HG02678 (cell line): ENCODE results near the gene SAMD7.
A peak's percentile ranks its signal among the peaks of the same experiment; 100 is the strongest.

Experiments
- ATAC-seq: cut with Tn5 transposase; IDR thresholded peaks from one replicate; pipeline ENCODE4 v1.9.1; 2021; ENCODE audit warnings: mild to moderate bottlenecking, moderate library complexity; ENCODE audit not compliant: unreplicated experiment

The SAMD7 gene

GRCh38 chr3:169907476-169907875 is 3.9 kb upstream of the SAMD7 start:
- no peak for ATAC-seq

- ATAC-seq: no peak
Observed at GRCh38 chr3:169907944-169908343, 3.4 kb upstream of the SAMD7 start.

GRCh38 chr3:169913323-169913722 is 2.0 kb downstream of the SAMD7 start:
- no peak for ATAC-seq

GRCh38 chr3:169914321-169914720 is 2.9 kb downstream of the SAMD7 start:
- no peak for ATAC-seq

DNA sequence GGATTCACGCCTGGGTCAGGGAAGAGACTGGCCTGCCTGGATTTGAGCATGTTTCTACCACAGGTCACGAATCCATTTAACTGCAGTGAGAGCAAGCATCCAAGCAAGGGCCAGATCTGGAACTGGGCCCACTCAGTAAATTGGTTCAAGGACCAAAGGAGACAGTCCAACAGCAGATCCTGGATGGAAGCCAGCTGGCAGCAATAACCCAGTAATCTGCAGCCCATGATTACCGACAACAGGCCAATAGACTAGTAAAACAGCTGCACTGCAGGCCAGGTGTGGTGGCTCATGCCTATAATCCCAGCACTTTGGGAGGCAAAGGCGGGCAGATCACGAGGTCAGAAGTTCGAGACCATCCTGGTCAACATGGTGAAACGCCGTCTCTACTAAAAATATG is 11.8 kb downstream of the SAMD7 start:
- no peak for ATAC-seq

DNA sequence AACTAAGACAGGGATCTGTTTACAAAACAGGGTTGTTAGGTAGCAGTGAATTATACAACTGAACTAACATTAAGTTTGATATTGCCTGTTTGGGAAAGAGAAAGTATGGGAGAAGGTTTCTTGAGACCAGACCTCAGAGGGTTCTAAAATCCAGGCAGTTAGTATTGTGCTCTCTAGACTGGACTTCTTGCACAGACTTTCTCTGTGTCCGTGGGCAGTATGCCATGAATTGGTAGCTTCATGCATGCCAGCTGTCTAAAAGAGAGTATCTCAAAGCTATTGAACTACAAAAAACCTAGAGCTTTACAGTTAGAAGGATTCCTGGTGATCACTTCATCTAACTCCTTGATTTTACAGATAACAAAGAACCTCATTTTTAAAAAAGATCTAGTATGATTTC is 12.5 kb downstream of the SAMD7 start:
- no peak for ATAC-seq

DNA sequence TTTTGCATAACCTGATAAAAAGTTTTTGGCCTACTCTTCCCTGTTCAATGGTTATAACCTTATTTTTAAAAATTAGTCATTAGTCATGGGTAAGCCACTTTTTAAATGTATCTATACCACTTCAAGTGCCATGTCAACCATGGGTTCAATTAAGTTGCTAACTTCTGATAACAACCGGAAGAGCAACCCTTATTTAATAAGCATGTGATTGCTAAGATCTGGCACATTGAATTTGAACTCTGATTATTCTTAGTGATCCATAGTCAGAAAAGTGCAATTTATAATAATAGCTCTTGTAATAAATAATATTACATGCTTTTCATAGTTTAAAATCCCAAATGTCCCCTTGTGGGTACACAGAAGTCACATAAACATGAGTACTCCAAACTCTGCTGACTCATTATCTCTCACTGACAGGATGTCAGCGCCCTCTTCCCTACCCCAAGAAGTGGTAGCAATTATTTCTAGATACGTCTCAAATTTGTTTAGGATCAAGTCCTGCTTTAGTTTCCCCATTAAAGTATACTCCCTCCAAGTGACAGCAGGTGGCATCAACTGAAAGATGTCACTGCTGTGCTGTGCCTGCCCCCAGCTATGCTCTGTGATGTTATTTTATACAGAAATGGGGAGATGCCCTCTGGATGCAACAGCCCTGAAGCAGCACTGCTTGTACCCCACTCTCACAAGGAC is 18.6 kb downstream of the SAMD7 start:
- peak; percentile 30 for ATAC-seq

GRCh38 chr3:169930843-169931242 is 19.5 kb downstream of the SAMD7 start:
- no peak for ATAC-seq

GRCh38 chr3:169931747-169932520 is 20.6 kb downstream of the SAMD7 start:
- ATAC-seq: peak; percentile 91

GRCh38 chr3:169939320-169939719 is 27.9 kb downstream of the SAMD7 start:
- ATAC-seq: no peak

GRCh38 chr3:169939751-169940150 is 28.4 kb downstream of the SAMD7 start:
- no peak for ATAC-seq

DNA sequence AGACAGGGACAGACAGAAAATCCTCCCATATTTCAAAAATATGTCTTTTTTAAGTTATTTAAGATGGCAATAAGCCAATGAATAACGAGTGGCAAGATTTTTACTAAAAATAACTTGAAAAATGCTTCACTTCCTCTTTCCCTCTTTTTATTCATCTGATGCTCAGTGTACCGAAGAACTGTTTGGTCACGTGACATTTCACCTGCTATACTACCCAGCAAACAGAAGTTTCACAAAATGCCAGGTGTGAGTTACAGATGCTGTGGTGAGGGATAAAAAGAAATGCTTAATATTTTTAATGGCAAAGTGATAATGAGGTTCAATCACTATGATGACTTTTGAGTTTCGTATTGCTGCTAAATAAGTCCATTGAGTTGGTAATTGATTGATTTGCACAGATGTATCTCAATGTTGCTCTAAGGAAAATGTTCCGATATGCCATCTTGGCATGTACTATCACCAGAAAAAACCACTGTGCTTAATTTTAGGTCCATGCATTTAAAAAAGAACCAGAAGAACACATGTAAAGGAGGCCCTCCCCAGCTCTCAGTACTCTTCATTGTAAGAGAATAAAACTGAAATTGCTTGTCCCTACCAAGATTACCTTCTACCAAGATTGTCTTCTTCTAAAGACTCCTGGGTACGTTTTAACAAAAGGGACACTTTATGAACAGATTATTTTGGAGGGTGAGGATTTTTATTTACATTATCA is 29.3 kb downstream of the SAMD7 start:
- peak; percentile 72 for ATAC-seq

GRCh38 chr3:169945313-169945712 is 33.9 kb downstream of the SAMD7 start:
- peak; percentile 85 for ATAC-seq

- ATAC-seq: no peak
Observed at GRCh38 chr3:169946336-169946735, 35.0 kb downstream of the SAMD7 start.

DNA sequence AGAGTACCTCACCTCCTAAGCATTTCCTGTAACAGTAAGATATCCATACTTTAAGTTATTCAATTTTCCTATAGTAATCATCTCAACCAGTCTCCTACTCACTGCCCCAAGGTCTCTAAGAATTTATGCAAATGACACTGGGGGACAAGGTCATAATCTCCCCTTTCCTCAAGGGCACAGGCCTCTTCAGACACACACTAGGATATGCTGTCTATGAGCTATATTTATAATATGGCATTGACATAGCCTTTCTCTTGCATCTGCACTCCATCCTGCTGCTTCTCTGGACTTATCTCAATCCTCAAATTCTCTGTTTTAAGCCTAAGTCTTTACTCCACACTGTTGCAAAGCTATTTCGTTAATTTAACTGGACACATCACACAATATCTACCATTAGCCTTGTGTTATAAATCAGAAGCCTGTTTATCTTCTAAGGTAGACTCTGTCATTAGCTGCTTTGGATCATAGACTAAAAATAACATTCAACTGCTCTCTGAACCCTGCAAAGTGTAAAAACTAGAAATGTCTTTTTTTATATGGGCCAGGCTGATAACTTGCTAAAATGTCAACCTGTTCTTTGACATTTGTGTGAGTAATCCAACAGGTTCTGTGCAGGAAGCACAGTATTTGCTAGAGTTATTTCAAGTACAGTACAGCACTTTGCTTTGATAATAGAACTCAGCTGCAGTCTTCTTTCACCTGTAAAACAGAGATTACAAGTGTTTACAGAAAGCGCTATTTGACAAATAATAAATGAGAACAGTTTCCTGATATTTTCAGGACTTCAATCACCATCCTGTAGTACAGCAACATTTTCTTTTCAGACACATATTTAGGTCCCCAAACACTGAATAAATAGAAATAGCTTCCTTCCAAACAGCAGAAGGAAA is 37.4 kb downstream of the SAMD7 start:
- no peak for ATAC-seq

DNA sequence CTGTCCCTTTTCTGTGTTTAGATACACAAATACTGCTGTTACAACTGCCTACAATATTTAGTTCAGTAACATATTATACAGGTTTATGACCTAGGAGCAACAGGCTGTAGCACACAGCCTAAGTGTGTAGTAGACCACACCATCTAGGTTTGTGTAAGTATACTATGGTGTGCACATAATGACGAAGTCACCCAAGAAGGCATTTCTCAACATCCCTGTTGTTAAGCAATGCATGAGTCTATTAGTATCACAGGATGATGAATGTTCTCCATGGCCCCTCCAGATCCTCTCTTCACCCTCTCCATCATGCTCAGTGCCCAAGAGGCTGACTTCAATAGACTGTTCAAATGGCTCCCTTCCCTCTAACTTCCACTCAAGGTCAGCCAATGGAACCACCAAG is 40.7 kb downstream of the SAMD7 start:
- no peak for ATAC-seq

GRCh38 chr3:169953462-169954141 is 42.2 kb downstream of the SAMD7 start:
- ATAC-seq: peak; percentile 21

DNA sequence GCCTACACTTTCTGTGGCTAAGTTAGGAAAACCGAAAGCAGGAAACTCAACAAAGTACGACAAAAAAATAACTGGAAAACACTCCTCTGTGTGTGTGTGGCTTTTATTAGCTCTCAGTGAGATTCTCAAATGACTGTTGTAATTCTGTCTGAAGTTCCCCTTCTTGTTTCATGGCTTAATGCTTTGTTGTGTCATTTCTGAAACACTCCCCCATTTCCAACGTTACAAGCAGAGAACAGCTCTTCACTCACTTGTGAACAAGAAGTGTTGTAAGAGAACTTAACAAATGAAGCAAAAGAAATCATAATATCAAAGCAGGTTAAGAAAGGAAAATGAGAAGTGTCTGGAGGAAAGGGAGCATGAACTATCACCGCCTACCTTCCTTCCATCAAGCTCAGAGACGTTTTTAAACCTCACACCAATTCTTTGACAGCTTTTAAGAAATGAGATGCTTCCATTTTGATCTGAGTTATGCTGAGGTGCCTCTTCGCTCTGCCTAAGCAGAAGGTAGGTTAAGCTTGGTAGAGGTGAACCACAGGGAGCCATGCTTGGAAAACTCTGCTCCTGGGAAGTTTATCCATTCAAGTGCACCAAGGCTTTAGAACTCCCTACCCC is 42.9 kb downstream of the SAMD7 start:
- peak; percentile 85 for ATAC-seq

GRCh38 chr3:169955406-169955805 is 44.0 kb downstream of the SAMD7 start:
- ATAC-seq: no peak

GRCh38 chr3:169964176-169964575 is 52.8 kb downstream of the SAMD7 start:
- no peak for ATAC-seq
